H1 (cell line): Measurements from ENCODE around the gene TRIM43. TPM values are rescaled to one million over a fixed set of nuclear protein-coding genes. Genes with fewer than 3 reads are reported as not detected.
"Not testable (repeated sequence)": the region's sequence is repeated elsewhere in the genome, so short reads cannot be mapped to it uniquely, and the experiment has no call there.

Source experiments
- CTCF ChIA-PET: fragments of 300-600 bp; sonication (Branson Sonifier 250); formaldehyde crosslinking; loops from one replicate; lab custom pipeline; 2021; ENCODE audit not compliant: partially characterized antibody; lab: Charles Lee
- POLR2A ChIA-PET: fragments of 300-600 bp; sonication (Branson Sonifier 250); formaldehyde crosslinking; loops from one replicate; lab custom pipeline; 2021; ENCODE audit warnings: inconsistent platforms; ENCODE audit not compliant: partially characterized antibody; lab: Charles Lee
- DNase-seq, 2 experiments: peaks; one replicate each; pipeline versions ENCODE4 v3.0.0 to v3.0.0-alpha.2; 2010 to 2022; ENCODE audit warnings: low spot score in 2 of 2, low read depth in 1 of 2, mixed read lengths in 1 of 2
- FAIRE-seq: peaks from 2 replicates; lab custom pipeline; 2011; peaks lifted over from hg19 to GRCh38; lab: Jason Lieb, UNC
- H2AFZ ChIP-seq: 2 replicates; pipeline ENCODE4 v1.8.1; 2012; ENCODE audit warnings: low read length, inconsistent platforms
- H2AK5ac ChIP-seq: 2 replicates; pipeline ENCODE4 v1.6.1; 2013; ENCODE audit warnings: low read depth, low read length
- H2BK120ac ChIP-seq: replicated peaks from 2 replicates; pipeline ENCODE3; 2013; ENCODE audit warnings: low read depth, low read length, inconsistent platforms
- H2BK12ac ChIP-seq: 2 replicates; pipeline ENCODE4 v1.6.1; 2013; ENCODE audit warnings: low read depth, low read length
- H2BK15ac ChIP-seq: 2 replicates; pipeline ENCODE4 v1.6.1; 2013; ENCODE audit warnings: low read length
- H2BK20ac ChIP-seq: 2 replicates; pipeline ENCODE4 v1.6.1; 2013; ENCODE audit warnings: low read length
- H2BK5ac ChIP-seq: 2 replicates; pipeline ENCODE4 v1.6.1; 2013; ENCODE audit warnings: low read depth, low read length
- H3K14ac ChIP-seq: 2 replicates; pipeline ENCODE4 v1.6.1; 2013; ENCODE audit warnings: inconsistent platforms; ENCODE audit not compliant: insufficient read length
- H3K18ac ChIP-seq: 2 replicates; pipeline ENCODE4 v1.6.1; 2013; ENCODE audit warnings: low read length; ENCODE audit errors: extremely low read depth
- H3K23ac ChIP-seq: 2 replicates; pipeline ENCODE4 v1.6.1; 2013; ENCODE audit warnings: inconsistent platforms; ENCODE audit not compliant: insufficient read length
- H3K23me2 ChIP-seq: 2 replicates; pipeline ENCODE4 v1.6.1; 2013; ENCODE audit warnings: low read depth, low read length
- H3K27ac ChIP-seq: 2 replicates; pipeline ENCODE4 v1.6.1; 2011; ENCODE audit warnings: low read depth, low read length, inconsistent platforms
- H3K27me3 ChIP-seq, 4 experiments: replicated peaks in 1 of 4; 1 replicate in 1 of 4; 2 replicates in 3 of 4; pipeline versions ENCODE4 v1.6.1 to v1.8.1; 2011 to 2013; ENCODE audit warnings: low read length in 3 of 4, mild to moderate bottlenecking in 3 of 4, inconsistent platforms in 2 of 4, mixed read lengths in 2 of 4, moderate library complexity in 1 of 4; ENCODE audit not compliant: control insufficient read depth in 3 of 4, insufficient read depth in 3 of 4; ENCODE audit errors: extremely low read depth in 1 of 4
- H3K36me3 ChIP-seq, 4 experiments: 2 replicates each; pipeline versions ENCODE4 v1.6.1 to v1.8.1; 2011 to 2013; ENCODE audit warnings: mild to moderate bottlenecking in 4 of 4, low read length in 3 of 4, moderate library complexity in 2 of 4, control low read depth in 1 of 4, inconsistent platforms in 1 of 4; ENCODE audit not compliant: insufficient read depth in 4 of 4, control insufficient read depth in 2 of 4
- H3K4ac ChIP-seq: replicated peaks from 2 replicates; pipeline ENCODE3; 2013; ENCODE audit warnings: low read length, low read depth, mixed read lengths, inconsistent platforms; ENCODE audit not compliant: insufficient read length
- H3K4me1 ChIP-seq, 4 experiments: replicated peaks in 1 of 4; 1 replicate in 1 of 4; 2 replicates in 3 of 4; pipeline versions ENCODE4 v1.6.1 to v1.8.1; 2011 to 2013; ENCODE audit warnings: low read length in 3 of 4, inconsistent platforms in 2 of 4, mixed read lengths in 1 of 4; ENCODE audit not compliant: insufficient read depth in 4 of 4, control insufficient read depth in 3 of 4
- H3K4me2 ChIP-seq, 2 experiments: 2 replicates each; pipeline versions ENCODE4 v1.6.1 to v1.8.1; 2011 to 2013; ENCODE audit warnings: low read depth in 2 of 2, low read length in 2 of 2, control low read depth in 1 of 2, inconsistent platforms in 1 of 2, mild to moderate bottlenecking in 1 of 2; ENCODE audit not compliant: insufficient read depth in 1 of 2
- H3K4me3 ChIP-seq, 4 experiments: fragments of 200-600, 300-600 bp in 1 of 4; sonication (generic), shearing (Covaris generic), sonication (Bioruptor Twin) in 1 of 4; 2 replicates each; pipeline versions ENCODE4 v1.5.1 to v1.8.1; 2011 to 2016; ENCODE audit warnings: low read length in 4 of 4, low read depth in 3 of 4, control low read depth in 2 of 4, inconsistent platforms in 2 of 4, mild to moderate bottlenecking in 2 of 4, mixed read lengths in 1 of 4, moderate library complexity in 1 of 4; ENCODE audit not compliant: insufficient read depth in 2 of 4; ENCODE audit errors: extremely low read depth in 1 of 4
- H3K56ac ChIP-seq: replicated peaks from 2 replicates; pipeline ENCODE3; 2013; ENCODE audit warnings: low read depth, mild to moderate bottlenecking, mixed read lengths, low read length, inconsistent platforms; ENCODE audit not compliant: insufficient read length
- H3K79me1 ChIP-seq: 2 replicates; pipeline ENCODE4 v1.6.1; 2013; ENCODE audit warnings: low read depth, low read length, control low read depth
- H3K79me2 ChIP-seq, 2 experiments: 2 replicates each; pipeline versions ENCODE4 v1.6.1 to v1.8.1; 2012 to 2013; ENCODE audit warnings: low read length in 2 of 2, mild to moderate bottlenecking in 2 of 2, inconsistent platforms in 1 of 2; ENCODE audit not compliant: insufficient read depth in 2 of 2, control insufficient read depth in 1 of 2
- H3K9ac ChIP-seq, 4 experiments: replicated peaks in 1 of 4; 1 replicate in 1 of 4; 2 replicates in 3 of 4; pipeline versions ENCODE4 v1.6.1 to v1.8.1; 2011 to 2013; ENCODE audit warnings: low read depth in 3 of 4, low read length in 3 of 4, control low read depth in 2 of 4, mild to moderate bottlenecking in 2 of 4, moderate library complexity in 2 of 4, inconsistent platforms in 1 of 4; ENCODE audit errors: extremely low read depth in 1 of 4
- H3K9me3 ChIP-seq, 2 experiments: 2 replicates each; pipeline versions ENCODE4 v1.6.1 to v1.8.1; 2012 to 2013; ENCODE audit warnings: mild to moderate bottlenecking in 2 of 2, moderate library complexity in 2 of 2, control low read depth in 1 of 2, inconsistent platforms in 1 of 2, low read depth in 1 of 2, low read length in 1 of 2, mixed read lengths in 1 of 2; ENCODE audit not compliant: insufficient read depth in 2 of 2
- H4K20me1 ChIP-seq, 2 experiments: replicated peaks in 1 of 2; 2 replicates each; pipeline versions ENCODE3 to v1.8.1; 2011 to 2013; ENCODE audit warnings: inconsistent platforms in 2 of 2, low read length in 2 of 2, mild to moderate bottlenecking in 1 of 2; ENCODE audit not compliant: insufficient read depth in 2 of 2, control insufficient read depth in 1 of 2
- H4K5ac ChIP-seq: 2 replicates; pipeline ENCODE4 v1.6.1; 2013; ENCODE audit warnings: low read length, low read depth, mixed read lengths, inconsistent platforms; ENCODE audit not compliant: insufficient read length
- H4K8ac ChIP-seq: 2 replicates; pipeline ENCODE4 v1.8.0; 2013; ENCODE audit warnings: mild to moderate bottlenecking, moderate library complexity, low read length, inconsistent platforms; ENCODE audit not compliant: insufficient read depth; ENCODE audit errors: extremely low read depth
- H4K91ac ChIP-seq: replicated peaks from 2 replicates; pipeline ENCODE3; 2013; ENCODE audit warnings: low read length, mixed read lengths, inconsistent platforms; ENCODE audit not compliant: insufficient read length
- WGBS, 2 experiments: shearing (Covaris generic) in 1 of 2; methylation state at CpG; one replicate each; pipeline versions ENCODE4 v1.1.6 to v1.1.7; 2013 to 2015; ENCODE audit warnings: low lambda C conversion rate in 2 of 2, mixed read lengths in 2 of 2, inconsistent platforms in 1 of 2, low coverage in 1 of 2, missing lambda C conversion rate in 1 of 2; ENCODE audit not compliant: insufficient replicate concordance in 2 of 2, insufficient coverage in 1 of 2, insufficient read length in 1 of 2; ENCODE audit errors: extremely low coverage in 1 of 2, missing lambda C conversion rate in 1 of 2; 5-methylcytosine and 5-hydroxymethylcytosine counted together
- polyA plus RNA-seq, 7 experiments: library from polyadenylated mRNA; depleted of rRNA in 3 of 7; stranded (reverse) in 5 of 7; unstranded in 2 of 7; fragments of >200 nt in 5 of 7; fragments of 200-250 nt in 2 of 7; gene quantifications; 1 replicate in 5 of 7; 2 replicates in 1 of 7; 4 replicates in 1 of 7; pipeline versions ENCODE4 v1.2.1 to v1.2.3, GENCODE V29; 2011 to 2013; ENCODE audit warnings: missing spikeins in 2 of 7, mixed read lengths in 2 of 7
- total RNA-seq: library from RNA; stranded (reverse); fragmentation: NEBNext Ultra II Directional; extraction: Animal tissue kit (Norgen Biotek cat#: 25700); gene quantifications from 2 replicates; pipeline ENCODE4 v1.2.1, GENCODE V29; 2021

Gene TRIM43
- total and polyA plus RNA-seq, 2 of the 8 experiments (the other 6 are each of a cell fraction or from before 2014, with no cell fraction given): not detected

GRCh38 chr2:95592973-95593372 lies 1.2 kb downstream of the TRIM43 start:
- H3K79me2 ChIP-seq, H2BK20ac ChIP-seq, H3K4me1 ChIP-seq, H3K18ac ChIP-seq, H3K4me3 ChIP-seq, H3K9me3 ChIP-seq, POLR2A ChIA-PET, H4K8ac ChIP-seq, H3K4ac ChIP-seq, H4K20me1 ChIP-seq, H3K4me2 ChIP-seq, H3K23ac ChIP-seq, H3K27ac ChIP-seq, FAIRE-seq, H2BK120ac ChIP-seq, H4K5ac ChIP-seq, H3K9ac ChIP-seq, H3K27me3 ChIP-seq, H3K36me3 ChIP-seq, H4K91ac ChIP-seq, H3K56ac ChIP-seq, H3K14ac ChIP-seq, H2AFZ ChIP-seq, DNase-seq, H3K23me2 ChIP-seq, H2BK12ac ChIP-seq, H2BK15ac ChIP-seq, CTCF ChIA-PET, H2AK5ac ChIP-seq, H2BK5ac ChIP-seq, H3K79me1 ChIP-seq: not testable (repeated sequence)
- WGBS, 2 experiments: 88% methylated on average over 13 of the region's 13 CpGs; no CpG with 5 or more reads in 1 of the 2 experiments

GRCh38 chr2:95595012-95595411 lies 3.2 kb downstream of the TRIM43 start:
- H2BK5ac ChIP-seq, H3K4me2 ChIP-seq, H3K9ac ChIP-seq, H2BK120ac ChIP-seq, H2BK12ac ChIP-seq, H4K20me1 ChIP-seq, H2AK5ac ChIP-seq, CTCF ChIA-PET, H3K56ac ChIP-seq, H3K27me3 ChIP-seq, H2BK15ac ChIP-seq, H3K79me2 ChIP-seq, H3K4me1 ChIP-seq, DNase-seq, H3K14ac ChIP-seq, H3K36me3 ChIP-seq, H3K23ac ChIP-seq, H3K23me2 ChIP-seq, H3K4ac ChIP-seq, H4K8ac ChIP-seq, H3K79me1 ChIP-seq, H3K4me3 ChIP-seq, H4K91ac ChIP-seq, H3K27ac ChIP-seq, H3K9me3 ChIP-seq, FAIRE-seq, H2AFZ ChIP-seq, POLR2A ChIA-PET, H4K5ac ChIP-seq, H2BK20ac ChIP-seq, H3K18ac ChIP-seq: not testable (repeated sequence)
- 60% methylated on average over 2 of the region's 2 CpGs; no CpG with 5 or more reads in 1 of the 2 experiments for WGBS, 2 experiments
